PC-3 (cell line): Measurements from ENCODE around the gene PCBP3. TPM values are rescaled to one million over a fixed set of nuclear protein-coding genes. Genes with fewer than 3 reads are reported as not detected.

Experiments
- ATAC-seq: fragments of 200-7000 bp; cut with Tn5 transposase; 2 replicates; pipeline ENCODE4 v1.9.1; 2020; ENCODE audit warnings: mild to moderate bottlenecking, moderate library complexity
- BruUV-seq: library from RNA; stranded (reverse); fragments of 400-500 nt; replicated peaks from 2 replicates; lab custom pipeline; 2021; lab: Mats Ljungman, UMichigan
- CTCF ChIA-PET: fragments of 300-600 bp; sonication (Branson Sonifier 250); formaldehyde crosslinking; loops from one replicate; lab custom pipeline; 2022; ENCODE audit warnings: antibody characterized with exemption; lab: Charles Lee
- POLR2A ChIA-PET: fragments of 300-600 bp; sonication (Branson Sonifier 250); formaldehyde crosslinking; loops from one replicate; lab custom pipeline; 2022; ENCODE audit warnings: antibody characterized with exemption; ENCODE audit not compliant: unreplicated experiment; lab: Charles Lee
- DNase-seq: peaks from one replicate; pipeline ENCODE4 v3.0.0-alpha.2; 2015
- H2AFZ ChIP-seq: fragments of 300-600 bp; sonication (generic); 2 replicates; pipeline ENCODE4 v1.6.0; 2016; ENCODE audit warnings: antibody characterized with exemption, low read length
- H3F3A ChIP-seq: fragments of 300-600 bp; sonication (generic); one replicate; pipeline ENCODE4 v1.6.0; 2017; ENCODE audit warnings: antibody characterized with exemption, low read length, control low read depth, mild to moderate bottlenecking; ENCODE audit not compliant: unreplicated experiment
- H3K27ac ChIP-seq: fragments of 300-600 bp; sonication (generic); 2 replicates; pipeline ENCODE4 v1.5.1; 2016; ENCODE audit warnings: mild to moderate bottlenecking, low read length
- H3K27me3 ChIP-seq: fragments of 300-600 bp; sonication (generic); 2 replicates; pipeline ENCODE4 v1.6.1; 2016; ENCODE audit warnings: low read length, mixed read lengths
- H3K36me3 ChIP-seq: fragments of 300-600 bp; sonication (generic); 2 replicates; pipeline ENCODE4 v1.6.1; 2016; ENCODE audit warnings: low read depth, mixed run types, low read length, mixed read lengths
- H3K4me1 ChIP-seq: fragments of 300-600 bp; sonication (generic); 2 replicates; pipeline ENCODE4 v1.5.1; 2016; ENCODE audit warnings: low read length; ENCODE audit not compliant: insufficient read depth
- H3K4me2 ChIP-seq: fragments of 300-600 bp; sonication (generic); 2 replicates; pipeline ENCODE4 v1.6.0; 2016; ENCODE audit warnings: low read length
- H3K4me3 ChIP-seq: fragments of 300-600 bp; sonication (generic); 2 replicates; pipeline ENCODE4 v1.5.1; 2016; ENCODE audit warnings: mild to moderate bottlenecking, low read length, mixed read lengths
- H3K79me2 ChIP-seq: fragments of 300-600 bp; sonication (generic); 2 replicates; pipeline ENCODE4 v1.6.1; 2017; ENCODE audit warnings: low read length, mixed read lengths
- H3K9ac ChIP-seq: fragments of 300-600 bp; sonication (generic); 2 replicates; pipeline ENCODE4 v1.6.0; 2016; ENCODE audit warnings: mild to moderate bottlenecking, low read length
- H3K9me2 ChIP-seq: fragments of 300-600 bp; sonication (generic); replicated peaks from 2 replicates; pipeline ENCODE4 v1.6.1; 2016; ENCODE audit warnings: mixed run types, low read length, mixed read lengths
- H3K9me3 ChIP-seq: fragments of 300-600 bp; sonication (generic); 2 replicates; pipeline ENCODE4 v1.6.1; 2016; ENCODE audit warnings: low read length, mixed read lengths
- H4K20me1 ChIP-seq: fragments of 300-600 bp; sonication (generic); 2 replicates; pipeline ENCODE4 v1.6.1; 2016; ENCODE audit warnings: low read length, mixed read lengths
- EZH2 ChIP-seq: fragments of 300-600 bp; sonication (generic); IDR thresholded peaks from one replicate; pipeline ENCODE4 v1.6.1; 2017; ENCODE audit warnings: antibody characterized with exemption, mild to moderate bottlenecking, low read length; ENCODE audit not compliant: unreplicated experiment
- EZH2phosphoT487 ChIP-seq: fragments of 300-600 bp; sonication (generic); IDR thresholded peaks from 2 replicates; pipeline ENCODE4 v1.6.1; 2018; ENCODE audit warnings: mild to moderate bottlenecking, antibody characterized with exemption, low read length, borderline replicate concordance
- intact Hi-C: fragments of 100-400 bp; cut with micrococcal nuclease; formaldehyde crosslinking; loops from 2 replicates; pipeline ENCODE4 v1.9.0; 2023
- total RNA-seq: library from RNA; depleted of rRNA; stranded (reverse); fragments of >200 nt; gene quantifications from 2 replicates; pipeline ENCODE4 v1.2.3, GENCODE V29; 2014
- TF ChIP-seq, protein P1 (sequence below): fragments of 300-600 bp; sonication (generic); conservative IDR thresholded peaks from 2 replicates; pipeline ENCODE4 v1.5.1; 2017; ENCODE audit warnings: antibody characterized with exemption, low read depth, mild to moderate bottlenecking, low read length

PCBP3 gene
- total RNA-seq, 1 experiment from 2014 or later: 2.4 TPM

DNA sequence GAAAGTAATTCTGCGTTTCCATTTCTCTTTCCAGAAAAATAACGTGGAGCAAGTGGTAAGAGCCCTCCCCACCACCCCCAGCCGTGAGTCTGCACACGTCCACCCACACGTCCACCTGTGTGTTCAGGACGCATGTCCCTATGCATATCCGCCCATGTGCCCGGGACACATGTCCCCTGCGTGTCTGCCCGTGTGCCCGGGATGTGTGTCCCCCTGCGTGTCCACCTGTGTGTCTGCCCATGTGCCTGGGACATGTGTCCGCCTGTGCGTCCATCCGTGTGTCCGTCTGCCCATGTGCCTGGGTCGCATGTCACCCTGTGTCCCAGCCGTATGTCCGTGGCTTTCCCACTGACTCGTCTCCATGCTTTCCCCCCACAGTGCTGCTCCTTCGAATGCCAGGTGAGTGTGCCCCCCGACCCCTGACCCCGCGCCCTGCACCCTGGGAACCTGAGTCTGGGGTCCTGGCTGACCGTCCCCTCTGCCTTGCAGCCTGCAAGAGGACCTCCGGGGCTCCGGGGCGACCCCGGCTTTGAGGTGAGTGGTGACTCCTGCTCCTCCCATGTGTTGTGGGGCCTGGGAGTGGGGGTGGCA, 343.7 kb downstream of the PCBP3 start:
- DNase-seq (no peak), ATAC-seq (no peak)
- H3F3A ChIP-seq: no peaks in the 10 kb centered on the region
- H3K36me3 ChIP-seq: peaks cover 40% of the 10 kb centered on the region
- H3K9ac ChIP-seq: no peak overlapping the region
- no peaks in the 10 kb centered on the region for H3K9me3 ChIP-seq
- ChIA-PET POLR2A (no interaction called here), CTCF (no interaction called here)
- H3K4me3 ChIP-seq: no peak overlapping the region
- H3K27me3 ChIP-seq: no peaks in the 10 kb centered on the region
- H3K27ac ChIP-seq: no peak overlapping the region
- peaks cover 43% of the 10 kb centered on the region for H3K79me2 ChIP-seq
- intact Hi-C loops: no loop called here
- no peaks in the 10 kb centered on the region for H3K9me2 ChIP-seq
- no peak overlapping the region for H3K4me2 ChIP-seq
- TF ChIP-seq EZH2phosphoT487: no peak
- TF ChIP-seq, protein P1, sequence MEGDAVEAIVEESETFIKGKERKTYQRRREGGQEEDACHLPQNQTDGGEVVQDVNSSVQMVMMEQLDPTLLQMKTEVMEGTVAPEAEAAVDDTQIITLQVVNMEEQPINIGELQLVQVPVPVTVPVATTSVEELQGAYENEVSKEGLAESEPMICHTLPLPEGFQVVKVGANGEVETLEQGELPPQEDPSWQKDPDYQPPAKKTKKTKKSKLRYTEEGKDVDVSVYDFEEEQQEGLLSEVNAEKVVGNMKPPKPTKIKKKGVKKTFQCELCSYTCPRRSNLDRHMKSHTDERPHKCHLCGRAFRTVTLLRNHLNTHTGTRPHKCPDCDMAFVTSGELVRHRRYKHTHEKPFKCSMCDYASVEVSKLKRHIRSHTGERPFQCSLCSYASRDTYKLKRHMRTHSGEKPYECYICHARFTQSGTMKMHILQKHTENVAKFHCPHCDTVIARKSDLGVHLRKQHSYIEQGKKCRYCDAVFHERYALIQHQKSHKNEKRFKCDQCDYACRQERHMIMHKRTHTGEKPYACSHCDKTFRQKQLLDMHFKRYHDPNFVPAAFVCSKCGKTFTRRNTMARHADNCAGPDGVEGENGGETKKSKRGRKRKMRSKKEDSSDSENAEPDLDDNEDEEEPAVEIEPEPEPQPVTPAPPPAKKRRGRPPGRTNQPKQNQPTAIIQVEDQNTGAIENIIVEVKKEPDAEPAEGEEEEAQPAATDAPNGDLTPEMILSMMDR: no peak
- no peak for TF ChIP-seq EZH2
- H3K4me1 ChIP-seq: peaks cover 13% of the 10 kb centered on the region
- BruUV-seq: no TSS peak
- H2AFZ ChIP-seq: no peak overlapping the region
- H4K20me1 ChIP-seq: peaks cover 19% of the 10 kb centered on the region

DNA sequence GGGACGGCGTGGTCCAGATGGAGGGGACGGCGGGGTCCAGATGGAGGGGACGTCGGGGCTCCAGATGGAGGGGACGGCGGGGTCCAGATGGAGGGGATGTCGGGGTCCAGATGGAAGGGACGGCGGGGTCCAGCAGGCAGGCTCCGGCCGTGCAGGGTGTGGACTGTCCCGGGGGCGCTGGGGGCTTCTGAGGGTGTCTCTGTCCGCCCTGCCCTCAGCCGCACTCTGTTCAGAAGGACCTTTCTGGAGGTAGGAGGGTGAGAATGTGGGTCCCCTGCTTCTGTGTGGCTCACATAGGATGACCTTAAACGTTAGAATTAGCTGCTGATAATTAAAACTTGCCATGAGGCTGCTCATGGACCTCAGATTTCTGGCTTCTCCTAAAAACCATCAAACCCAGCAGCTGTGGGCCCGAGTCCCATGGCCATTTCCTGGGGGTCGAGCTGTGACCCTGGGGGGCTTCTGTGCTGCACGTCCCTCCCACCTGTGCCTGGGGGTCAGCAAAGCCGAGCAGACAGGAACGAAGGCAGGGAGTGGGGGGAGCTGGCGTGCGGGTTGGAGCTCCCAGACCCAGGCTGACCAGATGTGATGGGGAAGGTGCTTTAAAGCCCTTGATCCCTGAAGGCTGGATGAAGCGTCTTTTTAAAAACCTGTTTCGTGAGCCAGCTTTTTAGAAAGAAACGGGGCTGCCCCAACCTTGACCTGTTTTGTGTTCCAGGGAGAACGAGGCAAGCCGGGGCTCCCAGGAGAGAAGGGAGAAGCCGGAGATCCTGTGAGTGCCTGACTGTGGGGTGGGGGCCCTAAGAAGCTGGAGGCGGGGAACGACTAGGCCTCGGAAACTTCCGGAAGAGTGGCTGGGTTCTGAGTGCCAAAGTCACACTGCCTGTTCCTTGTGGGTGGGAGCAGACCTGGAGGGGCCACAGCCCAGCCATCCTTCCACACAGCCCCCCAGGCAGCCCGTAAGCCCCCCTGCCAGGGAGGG, 345.1 kb downstream of the PCBP3 start:
- no peak for ATAC-seq
- Histone ChIP-seq H4K20me1 (peaks cover 6% of the 10 kb centered on the region), H3K27ac (no peak overlapping the region), H3K4me1 (peaks cover 10% of the 10 kb centered on the region), H3K79me2 (peaks cover 31% of the 10 kb centered on the region), H3K9me2 (no peaks in the 10 kb centered on the region), H3K4me2 (no peak overlapping the region), H3K9me3 (no peaks in the 10 kb centered on the region), H3K36me3 (peaks cover 47% of the 10 kb centered on the region), H2AFZ (no peak overlapping the region), H3K9ac (no peak overlapping the region), H3F3A (no peaks in the 10 kb centered on the region), H3K4me3 (no peak overlapping the region), H3K27me3 (no peaks in the 10 kb centered on the region)
- POLR2A ChIA-PET: no interaction called here
- CTCF ChIA-PET: no interaction called here
- no peak for TF ChIP-seq EZH2phosphoT487
- TF ChIP-seq EZH2: no peak
- TF ChIP-seq, protein P1: no peak
- intact Hi-C loops: no loop called here
- no TSS peak for BruUV-seq
- DNase-seq: no peak
